SH-SY5Y (cell line): ENCODE data around the gene PRKAA1.

Experiments
- GATA2 ChIP-seq: IDR thresholded peaks from 2 replicates; pipeline ENCODE4 v1.6.1; 2011; ENCODE audit warnings: mild to moderate bottlenecking, low read depth, low read length
- GATA3 ChIP-seq: IDR thresholded peaks from 2 replicates; pipeline ENCODE4 v1.6.1; 2011; ENCODE audit warnings: low read depth, mild to moderate bottlenecking, low read length, moderate library complexity

GRCh38 chr5:40775846-40776657, 22.1 kb downstream of the PRKAA1 start:
- TF ChIP-seq GATA2 (no peak), GATA3 (no peak)
